Ishikawa (cell line): ENCODE results near the gene PARPBP.

Experiments used
- CEBPB ChIP-seq: IDR thresholded peaks from 2 replicates; pipeline ENCODE4 v1.6.1; 2012
- CREB1 ChIP-seq: IDR thresholded peaks from 2 replicates; pipeline ENCODE4 v1.6.1; 2012; ENCODE audit warnings: low read depth
- EP300 ChIP-seq: IDR thresholded peaks from 2 replicates; pipeline ENCODE4 v1.6.1; 2012; ENCODE audit warnings: borderline replicate concordance
- FOXM1 ChIP-seq: IDR thresholded peaks from 2 replicates; pipeline ENCODE4 v1.6.1; 2012; ENCODE audit warnings: low read depth, borderline replicate concordance
- MAX ChIP-seq: IDR thresholded peaks from 2 replicates; pipeline ENCODE4 v1.6.1; 2012
- NFIC ChIP-seq: IDR thresholded peaks from 2 replicates; pipeline ENCODE4 v1.6.1; 2012
- RAD21 ChIP-seq: IDR thresholded peaks from 2 replicates; pipeline ENCODE4 v1.6.1; 2012; ENCODE audit warnings: low read depth
- REST ChIP-seq: IDR thresholded peaks from 2 replicates; pipeline ENCODE4 v1.6.1; 2012; ENCODE audit warnings: low read depth, mild to moderate bottlenecking
- TAF1 ChIP-seq: IDR thresholded peaks from 2 replicates; pipeline ENCODE4 v1.6.1; 2012; ENCODE audit warnings: low read depth, mild to moderate bottlenecking
- TEAD4 ChIP-seq: IDR thresholded peaks from 2 replicates; pipeline ENCODE4 v1.6.1; 2012
- USF1 ChIP-seq: IDR thresholded peaks from 2 replicates; pipeline ENCODE4 v1.6.1; 2012
- YY1 ChIP-seq: IDR thresholded peaks from 2 replicates; pipeline ENCODE4 v1.6.1; 2012; ENCODE audit warnings: low read depth
- ZBTB7A ChIP-seq: IDR thresholded peaks from 2 replicates; pipeline ENCODE4 v1.6.1; 2012; ENCODE audit warnings: low read depth

- TF ChIP-seq RAD21 (no peak), MAX (no peak), EP300 (no peak), ZBTB7A (no peak), CEBPB (no peak), TEAD4 (no peak), YY1 (no peak), REST (no peak), TAF1 (no peak), CREB1 (no peak), NFIC (no peak), FOXM1 (no peak), USF1 (no peak)
These were observed 82.6 kb downstream of the PARPBP start for GRCh38 chr12:102202556-102202955.
